Caco-2 (cell line): ENCODE data around the gene DAD1. TPM values are rescaled to one million over a fixed set of nuclear protein-coding genes. Genes with fewer than 3 reads are reported as not detected.

Source experiments
- BruUV-seq: library from RNA; stranded (reverse); fragments of 400-500 nt; replicated peaks from 2 replicates; lab custom pipeline; 2021; lab: Mats Ljungman, UMichigan
- CTCF ChIA-PET: fragments of 300-600 bp; sonication (Branson Sonifier 250); formaldehyde crosslinking; loops from one replicate; lab custom pipeline; 2022; ENCODE audit warnings: antibody characterized with exemption; lab: Charles Lee
- POLR2A ChIA-PET: fragments of 300-600 bp; sonication (Branson Sonifier 250); formaldehyde crosslinking; loops from one replicate; lab custom pipeline; 2022; ENCODE audit warnings: antibody characterized with exemption; lab: Charles Lee
- DNase-seq, 2 experiments: peaks; one replicate each; pipeline versions ENCODE4 v3.0.0 to v3.0.0-alpha.2; 2020 to 2022
- H3K27me3 ChIP-seq: replicated peaks from 2 replicates; pipeline ENCODE4 v1.6.0; 2011; ENCODE audit warnings: low read length; ENCODE audit not compliant: control insufficient read depth, insufficient read depth
- H3K36me3 ChIP-seq: 2 replicates; pipeline ENCODE4 v1.5.1; 2011; ENCODE audit warnings: low read length; ENCODE audit not compliant: control insufficient read depth, insufficient read depth
- H3K4me1 ChIP-seq: fragments of 250-450 bp; sonication (Bioruptor Pico); 2 replicates; pipeline ENCODE4 v1.5.1; 2020; ENCODE audit warnings: mild to moderate bottlenecking
- H3K4me3 ChIP-seq: 2 replicates; pipeline ENCODE4 v1.5.1; 2011; ENCODE audit warnings: low read depth, mild to moderate bottlenecking, control low read depth, low read length
- H3K9me3 ChIP-seq: fragments of 250-450 bp; sonication (Bioruptor Pico); 2 replicates; pipeline ENCODE4 v1.5.1; 2020; ENCODE audit warnings: mild to moderate bottlenecking, moderate library complexity
- H3K27ac Mint-ChIP-seq: one replicate; pipeline ENCODE4 v1.8.0; 2022; ENCODE audit warnings: mixed read lengths; ENCODE audit not compliant: unreplicated experiment
- H3K27me3 Mint-ChIP-seq: one replicate; pipeline ENCODE4 v1.8.0; 2022; ENCODE audit warnings: mixed read lengths; ENCODE audit not compliant: insufficient read depth, unreplicated experiment
- H3K36me3 Mint-ChIP-seq: one replicate; pipeline ENCODE4 v1.8.0; 2022; ENCODE audit warnings: mild to moderate bottlenecking, mixed read lengths; ENCODE audit not compliant: insufficient read depth, unreplicated experiment
- H3K4me1 Mint-ChIP-seq: one replicate; pipeline ENCODE4 v1.8.0; 2022; ENCODE audit warnings: low read depth, mixed read lengths; ENCODE audit not compliant: unreplicated experiment
- H3K4me3 Mint-ChIP-seq: one replicate; pipeline ENCODE4 v1.8.0; 2022; ENCODE audit warnings: mild to moderate bottlenecking, moderate library complexity, mixed read lengths; ENCODE audit not compliant: unreplicated experiment
- H3K9me3 Mint-ChIP-seq: one replicate; pipeline ENCODE4 v1.8.0; 2022; ENCODE audit warnings: mixed read lengths; ENCODE audit not compliant: unreplicated experiment
- CTCF ChIP-seq, 2 experiments: fragments of 200-600 bp in 1 of 2; IDR thresholded peaks; 1 replicate in 1 of 2; 2 replicates in 1 of 2; pipeline versions ENCODE4 v1.5.1 to v1.8.0; 2011 to 2022; ENCODE audit warnings: antibody characterized with exemption in 1 of 2, control low read depth in 1 of 2, inconsistent platforms in 1 of 2, low read depth in 1 of 2, low read length in 1 of 2, mild to moderate bottlenecking in 1 of 2, moderate library complexity in 1 of 2; ENCODE audit not compliant: insufficient read depth in 1 of 2, severe bottlenecking in 1 of 2, unreplicated experiment in 1 of 2
- intact Hi-C: fragments of 100-400 bp; cut with micrococcal nuclease; formaldehyde crosslinking; loops from one replicate; pipeline ENCODE4 v1.10.0; 2022; ENCODE audit not compliant: unreplicated experiment
- total RNA-seq: library from RNA; stranded (reverse); gene quantifications from 2 replicates; pipeline ENCODE4 v1.2.3, GENCODE V29; 2022

DAD1 gene
- total RNA-seq, 1 experiment from 2014 or later = 160 TPM

GRCh38 chr14:22601996-22602395 lies 13.0 kb upstream of the DAD1 start:
- Mint-ChIP-seq H3K27ac (peak overlapping the region; percentile 94), H3K9me3 (peaks cover 6% of the 10 kb centered on the region), H3K4me1 (peaks cover 36% of the 10 kb centered on the region), H3K27me3 (no peaks in the 10 kb centered on the region), H3K36me3 (peaks cover 39% of the 10 kb centered on the region), H3K4me3 (peak overlapping the region; percentile 52)
- intact Hi-C loops = no loop called here
- H3K4me3 ChIP-seq = no peak overlapping the region
- ChIA-PET POLR2A (interaction anchor here (1.6 kb wide), 1 partner anchor 13 kb away, joined by 6 read pairs; the partner anchor contains the start of gene DAD1), CTCF (no interaction called here)
- peaks cover 89% of the 10 kb centered on the region for H3K4me1 ChIP-seq
- no peaks in the 10 kb centered on the region for H3K9me3 ChIP-seq
- BruUV-seq = no TSS peak
- no peaks in the 10 kb centered on the region for H3K27me3 ChIP-seq
- H3K36me3 ChIP-seq = peaks cover 6% of the 10 kb centered on the region
- DNase-seq = no peak
- TF ChIP-seq CTCF (IDR thresholded peaks at IDR 0.05; ENCODE audit: insufficient read depth in 1 of 2, low read depth in 1 of 2, low read length in 1 of 2, severe bottlenecking in 1 of 2, unreplicated experiment in 1 of 2) = no peak

DNA sequence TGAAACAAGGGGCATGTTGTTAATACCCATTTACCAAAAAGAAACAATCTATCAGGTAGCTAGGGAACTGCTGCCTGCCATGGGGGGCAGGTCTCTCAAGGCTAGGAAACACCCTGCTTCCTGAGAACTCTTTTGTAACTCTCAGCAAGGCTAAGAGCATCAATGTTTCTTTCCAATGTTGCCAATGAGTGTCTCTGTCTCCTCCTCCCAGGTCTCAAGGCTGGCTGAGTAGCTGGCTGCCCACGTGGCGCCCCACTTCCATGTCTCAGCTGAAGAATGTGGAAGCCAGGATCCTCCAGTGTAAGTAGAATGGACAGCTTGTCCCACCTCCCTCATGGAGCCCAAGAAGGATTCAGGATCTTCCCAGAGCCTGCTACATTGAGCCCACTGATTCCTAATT lies 12.4 kb upstream of the DAD1 start:
- Histone ChIP-seq H3K36me3 (peaks cover 6% of the 10 kb centered on the region), H3K27me3 (no peaks in the 10 kb centered on the region), H3K4me1 (peaks cover 87% of the 10 kb centered on the region), H3K9me3 (no peaks in the 10 kb centered on the region), H3K4me3 (no peak overlapping the region)
- no TSS peak for BruUV-seq
- intact Hi-C loops = no loop called here
- TF ChIP-seq CTCF (IDR thresholded peaks at IDR 0.05; ENCODE audit: insufficient read depth in 1 of 2, low read depth in 1 of 2, low read length in 1 of 2, severe bottlenecking in 1 of 2, unreplicated experiment in 1 of 2) = no peak
- ChIA-PET POLR2A (interaction anchor here (1.6 kb wide), 1 partner anchor 12 kb away, joined by 6 read pairs; the partner anchor contains the start of gene DAD1), CTCF (no interaction called here)
- H3K27me3 Mint-ChIP-seq = no peaks in the 10 kb centered on the region
- H3K36me3 Mint-ChIP-seq = peaks cover 38% of the 10 kb centered on the region
- no peak for DNase-seq
- no peak overlapping the region for H3K4me3 Mint-ChIP-seq
- H3K9me3 Mint-ChIP-seq = peaks cover 6% of the 10 kb centered on the region
- H3K27ac Mint-ChIP-seq = peak overlapping the region; percentile 94
- peaks cover 35% of the 10 kb centered on the region for H3K4me1 Mint-ChIP-seq

GRCh38 chr14:22600027-22600426 lies 11.0 kb upstream of the DAD1 start:
- H3K27ac Mint-ChIP-seq = peak overlapping the region; percentile 94
- peaks cover 6% of the 10 kb centered on the region for H3K9me3 Mint-ChIP-seq
- TF ChIP-seq CTCF (IDR thresholded peaks at IDR 0.05; ENCODE audit: insufficient read depth in 1 of 2, low read depth in 1 of 2, low read length in 1 of 2, severe bottlenecking in 1 of 2, unreplicated experiment in 1 of 2) = no peak
- Histone ChIP-seq H3K4me1 (peaks cover 72% of the 10 kb centered on the region), H3K9me3 (no peaks in the 10 kb centered on the region), H3K27me3 (no peaks in the 10 kb centered on the region), H3K4me3 (no peak overlapping the region), H3K36me3 (peaks cover 6% of the 10 kb centered on the region)
- peak overlapping the region; percentile 97 for H3K4me3 Mint-ChIP-seq
- DNase-seq = no peak
- H3K36me3 Mint-ChIP-seq = peaks cover 31% of the 10 kb centered on the region
- BruUV-seq = no TSS peak
- H3K27me3 Mint-ChIP-seq = no peaks in the 10 kb centered on the region
- intact Hi-C loops = no loop called here
- ChIA-PET CTCF (interaction anchor here (1.6 to 3.1 kb wide), 2 partner anchors 10 to 13 kb away, joined by 8 to 21 read pairs; partner anchors contain the start of gene DAD1), POLR2A (no interaction called here)
- H3K4me1 Mint-ChIP-seq = peaks cover 20% of the 10 kb centered on the region
